HG03558 (cell line): ENCODE measurements around the gene USP48.

Experiments
- ATAC-seq: cut with Tn5 transposase; IDR thresholded peaks from one replicate; pipeline ENCODE4 v1.9.1; 2021; ENCODE audit warnings: moderate number of reproducible peaks; ENCODE audit not compliant: unreplicated experiment; ENCODE audit errors: extremely low read depth

Gene USP48

GRCh38 chr1:21672478-21673276 lies 110.3 kb downstream of the USP48 start:
- no peak for ATAC-seq

- no peak for ATAC-seq
These were observed 111.0 kb downstream of the USP48 start for GRCh38 chr1:21671915-21672314.

- no peak for ATAC-seq
These were observed 111.7 kb downstream of the USP48 start for GRCh38 chr1:21670956-21671902.

DNA sequence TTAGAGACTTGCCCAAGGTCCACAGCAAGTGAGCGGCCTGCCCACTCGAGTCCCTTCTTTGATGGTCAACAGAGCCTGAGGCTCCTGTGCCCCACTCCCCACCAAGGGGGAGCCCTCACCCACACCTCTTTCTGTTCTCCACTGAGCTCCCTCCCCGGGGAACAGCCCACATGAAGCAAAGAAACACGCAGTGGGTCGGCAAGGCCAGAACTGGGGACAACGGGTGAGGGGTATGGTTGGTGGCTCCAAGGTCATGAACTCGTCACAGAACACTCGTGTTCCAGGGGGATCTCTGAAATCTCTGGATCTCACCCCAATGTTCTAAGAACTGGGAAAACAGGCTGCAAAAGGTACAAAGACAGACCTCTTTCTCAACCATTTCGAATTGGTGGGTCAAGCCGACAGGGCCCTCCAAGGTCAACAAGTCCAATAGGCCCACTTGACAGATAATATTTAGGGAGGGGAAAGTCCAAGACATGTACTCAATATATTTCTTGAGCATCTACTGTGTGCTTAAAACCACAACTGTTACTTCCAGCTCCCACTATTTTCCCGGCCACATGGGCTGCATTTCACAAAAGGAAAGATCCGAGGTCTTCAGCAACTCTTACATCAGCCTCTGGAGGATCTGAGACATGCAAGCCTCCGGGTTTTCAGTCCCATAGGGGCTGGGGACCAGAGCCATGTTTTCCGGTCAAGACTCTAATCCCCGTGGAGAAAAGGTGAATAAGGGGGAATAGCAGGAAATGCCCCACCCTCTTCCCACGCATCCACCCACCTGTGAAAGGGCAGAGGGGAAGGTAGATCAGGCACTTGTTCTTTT lies 112.7 kb downstream of the USP48 start:
- ATAC-seq = no peak

DNA sequence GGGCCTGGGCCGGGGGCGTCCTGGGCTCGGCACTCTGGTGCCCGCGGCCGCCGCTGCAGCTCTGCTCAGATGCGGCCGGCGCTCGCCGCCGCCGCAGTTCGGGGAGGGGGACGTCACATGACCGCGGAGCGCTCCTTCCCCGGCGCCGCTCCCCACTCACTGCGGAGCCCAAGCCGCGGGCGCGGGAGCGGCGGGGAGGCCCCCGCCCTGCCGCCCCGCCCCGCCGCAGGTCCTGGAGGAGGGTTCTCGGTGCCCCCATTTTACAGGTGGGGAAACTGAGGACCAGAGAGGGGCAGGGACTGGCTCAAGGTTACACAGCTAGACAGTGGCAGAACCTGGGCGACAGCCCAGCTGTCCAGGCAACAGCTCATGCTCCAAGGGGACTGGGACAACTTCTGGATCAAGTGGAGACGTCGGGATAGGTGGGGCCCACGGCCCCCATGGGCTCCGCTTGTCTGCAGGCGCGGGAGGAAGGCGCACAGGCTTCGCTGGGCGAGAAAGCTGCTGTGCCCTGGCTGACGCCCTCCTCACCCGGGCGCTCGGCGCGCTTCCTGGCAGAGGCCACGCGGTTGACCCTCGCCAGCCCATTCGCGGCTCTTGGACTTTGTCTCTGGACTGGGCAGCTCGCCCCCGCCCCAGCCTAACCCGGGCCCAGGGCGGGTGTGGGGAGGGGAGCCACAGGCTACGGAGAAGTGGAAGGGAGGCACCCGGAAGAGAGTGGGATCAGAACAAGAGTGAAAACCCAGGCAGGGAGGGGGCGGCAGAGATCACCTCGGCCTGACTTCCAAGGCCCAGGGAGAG lies 113.5 kb downstream of the USP48 start, which contains the start of gene RAP1GAP:
RAP1GAP (minus strand) TSS at position 100 of the 801 bp plus-strand sequence. CDS start 49,325 bp downstream, outside the sequence.
- ATAC-seq = no peak

DNA sequence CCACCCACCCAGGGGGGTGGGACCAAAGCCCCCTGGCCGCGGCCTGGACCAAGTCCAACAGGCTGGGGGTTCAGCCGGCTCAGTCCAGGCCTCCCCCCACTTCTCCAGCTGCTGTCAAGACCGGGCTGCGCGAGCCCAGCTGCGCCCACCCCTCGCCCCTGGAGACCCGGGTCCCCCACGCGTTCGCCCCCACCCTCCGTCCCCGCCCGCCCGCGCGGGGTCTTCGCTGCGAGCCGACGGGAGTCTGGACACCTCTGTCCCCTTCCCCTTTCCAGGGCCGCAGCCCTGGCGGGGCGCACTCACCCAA lies 114.0 kb downstream of the USP48 start:
- ATAC-seq = no peak

DNA sequence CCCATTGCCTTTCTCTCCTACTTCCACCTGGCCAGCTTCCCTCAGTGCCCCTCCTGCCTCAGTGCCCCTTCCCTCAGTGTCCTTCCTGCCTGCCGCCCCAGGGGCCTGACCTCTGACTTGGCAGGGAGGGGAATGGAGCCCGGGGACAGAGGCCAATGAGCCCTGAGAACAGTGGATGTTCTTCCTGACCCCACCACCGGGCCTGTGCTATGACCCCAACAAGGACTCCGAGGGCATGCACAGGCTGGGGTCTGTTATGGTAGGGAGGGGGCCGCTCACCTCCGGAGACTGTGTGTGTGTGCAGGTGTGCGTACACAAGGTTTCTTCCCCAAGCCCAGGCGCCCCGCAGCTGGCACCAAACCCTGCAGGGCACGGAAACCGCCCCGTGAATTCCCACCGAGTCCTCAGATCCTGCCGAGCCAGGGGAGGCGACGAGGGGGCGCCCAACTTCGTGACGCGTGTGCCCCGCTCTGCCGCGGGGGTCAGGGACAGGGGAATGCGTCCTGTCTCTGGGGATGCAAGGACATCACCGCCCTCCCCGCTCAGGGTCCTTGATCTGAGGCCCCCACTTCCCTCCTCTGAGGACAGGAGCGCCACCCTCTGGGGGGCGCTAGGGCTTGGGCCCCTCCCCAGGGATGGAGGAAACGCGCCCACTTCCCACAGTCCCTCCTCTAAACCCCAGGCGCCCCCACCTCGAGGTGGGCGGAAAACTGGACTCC lies 114.6 kb downstream of the USP48 start:
- ATAC-seq = no peak

GRCh38 chr1:21667348-21668231 lies 115.4 kb downstream of the USP48 start:
- ATAC-seq = no peak

DNA sequence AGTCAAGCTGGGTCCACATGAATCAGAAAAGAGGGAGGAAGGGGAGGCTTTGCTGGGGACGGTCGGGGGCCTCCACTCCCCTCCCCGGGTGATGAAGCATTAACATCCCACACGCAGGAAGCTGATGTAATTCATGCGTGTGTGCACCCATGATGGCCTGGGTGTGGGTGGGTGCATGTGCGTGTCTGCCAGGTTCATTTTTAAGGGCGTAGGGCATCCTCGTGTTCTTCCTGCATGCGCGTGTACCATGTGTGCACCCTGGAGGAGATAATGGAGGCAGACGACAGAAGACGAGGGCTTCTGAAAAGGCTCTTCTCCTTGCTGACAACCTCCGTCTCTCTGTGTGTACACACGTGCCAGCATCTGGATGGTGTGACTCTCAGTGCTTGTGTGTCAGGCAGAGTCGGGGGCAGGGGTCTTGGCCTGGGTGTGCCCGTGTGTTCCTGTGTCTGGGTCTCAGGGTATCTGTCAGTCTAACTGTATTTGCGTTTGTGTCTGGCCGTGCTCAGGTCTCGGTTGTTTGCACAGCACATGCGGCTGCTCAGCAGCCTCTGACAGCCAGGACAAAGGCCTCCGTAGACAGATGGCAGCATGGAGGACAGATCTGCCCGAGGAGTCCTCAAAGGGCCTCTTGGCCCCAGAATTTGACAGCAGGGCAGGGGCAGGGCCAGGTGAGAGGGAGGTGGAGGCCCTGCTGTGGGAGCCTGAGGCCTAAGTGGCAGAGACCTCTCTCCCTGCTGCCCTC lies 116.2 kb downstream of the USP48 start:
- no peak for ATAC-seq

DNA sequence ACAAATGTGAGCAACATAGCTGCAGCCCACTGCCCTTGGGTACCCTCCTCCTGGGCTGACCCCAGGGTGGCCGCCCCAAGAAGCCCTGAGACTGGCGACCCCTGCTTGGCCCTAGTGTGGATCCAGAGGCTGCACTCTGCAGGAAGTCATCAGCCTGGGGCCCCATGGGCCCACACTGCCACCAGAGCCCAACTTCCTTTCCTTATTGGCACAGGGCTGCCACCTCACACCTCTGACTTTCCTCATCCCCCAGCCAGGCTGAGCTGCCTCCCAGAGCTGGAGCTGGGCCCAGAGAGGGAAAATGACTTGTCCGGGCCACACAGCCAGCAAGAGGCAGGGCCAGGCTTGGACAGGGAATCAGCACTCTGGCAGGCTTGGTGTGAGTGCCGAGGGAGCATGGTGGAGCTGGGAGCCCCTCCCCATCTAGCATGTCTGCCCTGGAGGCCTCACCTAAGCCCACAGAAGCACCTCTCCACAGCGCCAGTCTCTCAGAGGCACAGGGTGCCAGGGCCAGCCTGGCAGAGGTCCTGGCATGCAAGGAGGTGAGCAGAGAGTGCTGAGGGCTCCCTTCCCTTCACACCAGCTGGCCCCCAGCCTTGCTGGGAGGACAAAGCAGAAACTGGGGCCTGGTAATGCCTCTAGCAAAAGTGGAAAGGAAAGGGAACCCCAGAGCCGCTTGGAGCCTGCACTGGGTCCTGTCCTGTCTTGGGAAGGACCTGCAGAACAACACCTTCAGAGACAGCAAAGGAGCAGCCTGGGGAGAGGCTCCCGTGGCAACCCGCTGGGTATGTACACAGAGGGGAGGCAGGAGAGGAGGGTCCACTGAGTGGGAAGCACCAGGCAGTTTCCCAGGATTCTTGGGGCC lies 117.0 kb downstream of the USP48 start:
- ATAC-seq = no peak

DNA sequence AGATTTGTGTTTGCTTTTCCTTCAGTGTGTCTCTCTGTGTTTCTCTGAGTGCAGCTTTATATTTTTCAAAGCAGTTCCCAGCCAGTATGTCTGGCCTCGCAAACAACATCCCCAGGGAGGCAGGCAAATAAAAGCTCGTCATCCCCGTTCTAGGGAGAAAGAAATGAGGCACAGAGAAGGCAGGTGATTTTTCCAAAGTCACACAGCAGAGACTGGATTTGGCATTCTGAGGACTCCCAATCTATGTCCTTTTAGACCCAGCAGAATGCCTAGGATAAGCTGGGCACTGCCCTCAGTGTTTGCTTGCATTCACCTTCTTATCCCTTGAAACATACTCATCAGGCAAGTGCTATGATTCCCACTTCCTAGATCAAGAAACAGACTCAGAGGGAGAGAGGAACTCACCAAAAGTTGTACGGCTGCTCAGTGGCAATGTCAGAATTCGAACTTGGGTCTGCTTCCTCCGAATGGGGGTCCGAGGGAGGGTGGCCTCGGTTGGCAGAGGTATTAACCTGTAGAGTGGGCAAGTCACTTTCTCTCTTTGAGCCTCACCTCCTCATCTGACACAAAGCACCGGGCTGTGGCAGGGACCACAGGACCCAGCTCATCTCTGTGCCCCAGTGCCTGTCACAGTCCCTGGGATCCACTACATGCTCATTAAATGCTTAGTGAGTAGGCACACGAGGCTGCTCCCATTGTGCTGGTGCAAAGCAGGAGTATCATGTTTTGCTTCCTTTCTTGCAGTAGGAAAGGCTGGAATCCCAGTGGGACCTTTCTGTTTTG lies 118.0 kb downstream of the USP48 start:
- ATAC-seq = no peak

DNA sequence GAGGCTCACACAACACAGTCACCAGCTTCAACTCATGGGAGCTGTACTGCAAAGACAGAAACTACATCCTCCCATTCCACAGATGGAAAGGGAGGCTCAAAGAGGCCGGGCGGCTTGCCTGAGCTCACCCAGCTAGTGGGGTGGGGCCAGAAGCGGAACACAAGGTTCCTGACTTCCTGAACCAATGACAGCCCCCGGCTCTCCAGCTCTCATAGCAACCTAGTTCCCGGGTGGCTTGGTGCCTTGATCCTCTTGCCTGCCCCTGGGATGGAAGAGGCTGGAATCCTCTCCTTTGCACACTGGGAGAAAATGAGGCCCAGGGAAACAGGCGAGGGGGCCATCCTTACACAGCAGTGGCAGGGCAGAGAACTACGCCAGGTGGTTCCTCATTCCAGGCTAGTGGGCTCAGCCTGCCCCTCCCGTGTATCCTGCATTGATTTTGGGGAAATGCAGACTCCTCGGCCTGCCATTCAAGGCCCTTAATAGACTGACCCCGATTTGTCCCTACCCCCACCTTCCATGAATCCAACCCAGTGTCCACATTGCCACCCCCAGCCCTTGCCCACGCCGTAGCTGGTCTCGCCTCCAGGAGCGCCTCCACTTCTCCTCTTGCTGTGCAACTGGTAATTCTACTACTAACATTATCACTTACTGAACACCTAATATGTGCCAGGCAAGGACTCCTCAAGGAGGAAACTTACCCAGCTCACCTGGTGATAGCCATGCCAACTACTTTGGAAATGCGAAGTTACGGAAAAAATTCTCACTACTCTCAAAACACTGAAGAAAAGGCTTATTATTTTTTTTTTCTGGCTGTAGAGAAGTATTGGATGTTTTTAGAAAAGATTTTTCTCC lies 118.8 kb downstream of the USP48 start:
- ATAC-seq = no peak

GRCh38 chr1:21663248-21663950 lies 119.5 kb downstream of the USP48 start:
- no peak for ATAC-seq
